Measurements from ENCODE around the gene ATG10. TPM values are rescaled to one million over a fixed set of nuclear protein-coding genes. Genes with fewer than 3 reads are reported as not detected.
"Not testable (repeated sequence)": the region's sequence is repeated elsewhere in the genome, so short reads cannot be mapped to it uniquely, and the experiment has no call there.

Gene ATG10
- total RNA-seq, 8 experiments from 2014 or later, result 4.5 to 15.9 (median 7.8) TPM

GRCh38 chr5:82109915-82110314 lies 138.1 kb downstream of the ATG10 start:
- ATAC-seq (replicated peaks in 6 of 8); in situ Hi-C loops (cut with MboI; ENCODE audit: low pct_unique_long_range_greater_than_20kb in 2 of 9, low sequenced_read_pairs in 9 of 9, unreplicated experiment in 9 of 9); H3K4me3 ChIP-seq; H3K4me1 ChIP-seq (replicated peaks in 1 of 2); H3K27ac ChIP-seq: not testable (repeated sequence)
- no CpG with 5 or more reads among the region's 2 CpGs for WGBS, 10 experiments

DNA sequence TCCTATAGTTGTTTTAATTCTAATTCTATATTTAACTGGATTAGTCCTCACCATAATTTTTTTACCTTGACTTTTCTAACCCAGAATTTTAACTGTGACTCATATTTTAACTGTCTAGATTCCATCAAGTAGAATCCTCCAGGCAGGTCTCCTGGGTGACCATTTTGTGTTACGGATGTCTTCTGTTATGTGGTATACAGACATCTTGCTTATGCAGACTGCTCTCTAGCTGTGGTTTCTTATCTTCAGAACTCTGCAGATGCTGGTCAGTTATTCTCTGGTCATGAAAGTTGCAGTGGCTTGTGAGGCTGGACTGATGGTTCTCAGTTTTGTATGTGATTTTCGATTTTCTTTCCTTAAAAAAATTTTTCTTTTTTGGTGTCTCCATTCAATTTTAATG lies 139.4 kb downstream of the ATG10 start:
- in situ Hi-C loops (cut with MboI; ENCODE audit: low pct_unique_long_range_greater_than_20kb in 2 of 9, low sequenced_read_pairs in 9 of 9, unreplicated experiment in 9 of 9), result no loop called here
- no peak overlapping the region for H3K27ac ChIP-seq
- no peak overlapping the region for H3K4me3 ChIP-seq
- WGBS, 10 experiments, result 43 to 100% (median 84%) methylated on average over 1 to 2 of the region's 2 CpGs
- peaks cover 0 to 5% of the 10 kb centered on the region in 2 donors for H3K4me1 ChIP-seq (replicated peaks in 1 of 2)
- peak in 1 of 8 experiments; percentile 52 for ATAC-seq (replicated peaks in 6 of 8)

GRCh38 chr5:82115858-82116257 lies 144.0 kb downstream of the ATG10 start:
- no peak overlapping the region for H3K27ac ChIP-seq
- WGBS, 10 experiments, result 86 to 100% (median 100%) methylated on average over 1 of the region's 1 CpG; no CpG with 5 or more reads in 2 of the 10 experiments
- in situ Hi-C loops (cut with MboI; ENCODE audit: low pct_unique_long_range_greater_than_20kb in 2 of 9, low sequenced_read_pairs in 9 of 9, unreplicated experiment in 9 of 9), result no loop called here
- H3K4me1 ChIP-seq (replicated peaks in 1 of 2), result no peaks in the 10 kb centered on the region
- ATAC-seq (replicated peaks in 6 of 8), result no peak
- no peak overlapping the region for H3K4me3 ChIP-seq

DNA sequence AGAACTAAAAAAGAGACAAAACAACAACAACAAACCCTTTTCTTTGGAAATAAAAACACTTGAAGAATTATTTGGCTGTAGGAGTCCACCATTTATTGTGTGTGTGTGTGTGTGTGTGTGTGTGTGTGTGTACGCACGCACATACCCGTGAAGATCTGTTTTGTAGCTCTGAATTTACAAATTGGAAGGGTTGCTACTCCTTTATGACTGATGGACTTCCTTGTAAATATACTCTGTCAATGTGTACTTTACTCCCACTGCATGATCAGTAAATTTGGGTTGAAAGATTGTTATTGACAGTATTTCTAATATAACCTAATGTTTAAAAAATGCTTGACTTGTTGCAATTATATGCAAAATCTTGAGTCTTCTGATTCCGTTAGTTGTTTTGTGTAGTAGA lies 148.1 kb downstream of the ATG10 start:
- ATAC-seq (replicated peaks in 6 of 8), result no peak
- in situ Hi-C loops (cut with MboI; ENCODE audit: low pct_unique_long_range_greater_than_20kb in 2 of 9, low sequenced_read_pairs in 9 of 9, unreplicated experiment in 9 of 9), result no loop called here
- Histone ChIP-seq H3K27ac (no peak overlapping the region), H3K4me3 (no peak overlapping the region), H3K4me1 (replicated peaks in 1 of 2) (no peaks in the 10 kb centered on the region)
- 89 to 100% (median 93%) methylated on average over 1 to 4 of the region's 4 CpGs; no CpG with 5 or more reads in 1 of the 10 experiments for WGBS, 10 experiments

- no peak for ATAC-seq (replicated peaks in 6 of 8)
These were observed 158.0 kb downstream of the ATG10 start for GRCh38 chr5:82129723-82130285.

GRCh38 chr5:82130602-82131001 lies 158.8 kb downstream of the ATG10 start:
- no peak for ATAC-seq (replicated peaks in 6 of 8)
- no peaks in the 10 kb centered on the region for H3K4me1 ChIP-seq (replicated peaks in 1 of 2)
- 80 to 100% (median 98%) methylated on average over 1 to 5 of the region's 6 CpGs; no CpG with 5 or more reads in 3 of the 10 experiments for WGBS, 10 experiments
- in situ Hi-C loops (cut with MboI; ENCODE audit: low pct_unique_long_range_greater_than_20kb in 2 of 9, low sequenced_read_pairs in 9 of 9, unreplicated experiment in 9 of 9), result no loop called here
- no peak overlapping the region for H3K27ac ChIP-seq
- H3K4me3 ChIP-seq, result no peak overlapping the region

More at GRCh38 chr5:82129723-82130285, 158.0 kb downstream of the ATG10 start:
- Histone ChIP-seq H3K4me3 (no peak overlapping the region), H3K4me1 (replicated peaks in 1 of 2) (no peaks in the 10 kb centered on the region), H3K27ac (no peak overlapping the region)
- in situ Hi-C loops (cut with MboI; ENCODE audit: low pct_unique_long_range_greater_than_20kb in 2 of 9, low sequenced_read_pairs in 9 of 9, unreplicated experiment in 9 of 9), result no loop called here
- 57 to 87% (median 76%) methylated on average over 1 to 9 of the region's 13 CpGs; no CpG with 5 or more reads in 6 of the 10 experiments for WGBS, 10 experiments

DNA sequence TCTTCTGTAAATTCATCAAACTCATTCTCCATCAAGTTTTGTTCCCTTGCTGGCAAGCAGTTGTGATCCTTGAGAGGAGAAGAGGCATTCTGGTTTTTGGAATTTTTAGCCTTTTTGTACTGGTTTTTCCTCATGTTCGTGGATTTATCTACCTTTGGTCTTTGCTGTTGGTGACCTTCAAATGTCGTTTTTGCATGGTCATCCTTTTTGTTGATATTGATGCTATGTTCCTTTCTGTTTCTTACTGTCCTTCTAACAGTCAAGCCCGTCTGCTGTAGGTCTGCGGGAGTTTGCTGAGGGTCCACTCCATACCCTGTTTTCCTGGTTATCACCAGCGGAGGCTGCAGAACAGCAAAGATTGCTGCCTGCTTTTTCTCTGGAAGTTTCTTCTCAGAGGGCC lies 165.4 kb downstream of the ATG10 start:
- 67 to 100% (median 81%) methylated on average over 1 to 5 of the region's 5 CpGs; no CpG with 5 or more reads in 1 of the 10 experiments for WGBS, 10 experiments

DNA sequence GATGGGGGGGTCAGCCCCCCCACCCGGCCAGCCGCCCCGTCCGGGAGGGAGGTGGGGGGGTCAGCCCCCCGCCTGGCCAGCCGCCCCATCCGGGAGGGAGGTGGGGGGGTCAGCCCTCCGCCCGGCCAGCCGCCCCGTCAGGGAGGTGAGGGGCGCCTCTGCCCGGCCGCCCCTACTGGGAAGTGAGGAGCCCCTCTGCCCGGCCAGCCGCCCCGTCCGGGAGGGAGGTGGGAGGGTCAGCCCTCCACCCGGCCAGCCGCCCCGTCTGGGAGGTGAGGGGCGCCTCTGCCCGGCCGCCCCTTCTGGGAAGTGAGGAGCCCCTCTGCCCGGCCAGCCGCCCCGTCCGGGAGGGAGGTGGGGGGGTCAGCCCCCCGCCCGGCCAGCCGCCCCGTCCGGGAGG lies 168.0 kb downstream of the ATG10 start:
- WGBS, 10 experiments, result no CpG with 5 or more reads among the region's 33 CpGs
- H3K27ac ChIP-seq; H3K4me3 ChIP-seq; in situ Hi-C loops (cut with MboI; ENCODE audit: low pct_unique_long_range_greater_than_20kb in 2 of 9, low sequenced_read_pairs in 9 of 9, unreplicated experiment in 9 of 9); ATAC-seq (replicated peaks in 6 of 8); H3K4me1 ChIP-seq (replicated peaks in 1 of 2): not testable (repeated sequence)

More for the DNA sequence above, 165.4 kb downstream of the ATG10 start:
- Histone ChIP-seq H3K4me1 (replicated peaks in 1 of 2) (no peaks in the 10 kb centered on the region), H3K4me3 (no peak overlapping the region), H3K27ac (no peak overlapping the region)
- ATAC-seq (replicated peaks in 6 of 8), result no peak
- in situ Hi-C loops (cut with MboI; ENCODE audit: low pct_unique_long_range_greater_than_20kb in 2 of 9, low sequenced_read_pairs in 9 of 9, unreplicated experiment in 9 of 9), result no loop called here

- Histone ChIP-seq H3K4me3 (no peak overlapping the region), H3K27ac (no peak overlapping the region), H3K4me1 (replicated peaks in 1 of 2) (no peaks in the 10 kb centered on the region)
- no peak for ATAC-seq (replicated peaks in 6 of 8)
- WGBS, 10 experiments, result 79 to 100% (median 94%) methylated on average over 1 to 5 of the region's 5 CpGs
- in situ Hi-C loops (cut with MboI; ENCODE audit: low pct_unique_long_range_greater_than_20kb in 2 of 9, low sequenced_read_pairs in 9 of 9, unreplicated experiment in 9 of 9), result no loop called here
These were observed 170.5 kb downstream of the ATG10 start for GRCh38 chr5:82142217-82142841.

GRCh38 chr5:82142928-82143577 lies 171.2 kb downstream of the ATG10 start:
- H3K4me1 ChIP-seq (replicated peaks in 1 of 2), result no peaks in the 10 kb centered on the region
- ATAC-seq (replicated peaks in 6 of 8), result no peak
- WGBS, 10 experiments, result 68 to 100% (median 89%) methylated on average over 1 to 6 of the region's 6 CpGs; no CpG with 5 or more reads in 2 of the 10 experiments
- H3K27ac ChIP-seq, result no peak overlapping the region
- in situ Hi-C loops (cut with MboI; ENCODE audit: low pct_unique_long_range_greater_than_20kb in 2 of 9, low sequenced_read_pairs in 9 of 9, unreplicated experiment in 9 of 9), result no loop called here
- H3K4me3 ChIP-seq, result no peak overlapping the region

GRCh38 chr5:82147860-82148573 lies 176.2 kb downstream of the ATG10 start:
- Histone ChIP-seq H3K4me1 (replicated peaks in 1 of 2) (no peaks in the 10 kb centered on the region), H3K4me3 (no peak overlapping the region), H3K27ac (no peak overlapping the region)
- in situ Hi-C loops (cut with MboI; ENCODE audit: low pct_unique_long_range_greater_than_20kb in 2 of 9, low sequenced_read_pairs in 9 of 9, unreplicated experiment in 9 of 9), result no loop called here
- peak in 2 of 8 experiments; percentile 76 to 81 for ATAC-seq (replicated peaks in 6 of 8)
- 17 to 100% (median 100%) methylated on average over 1 of the region's 1 CpG; no CpG with 5 or more reads in 3 of the 10 experiments for WGBS, 10 experiments

DNA sequence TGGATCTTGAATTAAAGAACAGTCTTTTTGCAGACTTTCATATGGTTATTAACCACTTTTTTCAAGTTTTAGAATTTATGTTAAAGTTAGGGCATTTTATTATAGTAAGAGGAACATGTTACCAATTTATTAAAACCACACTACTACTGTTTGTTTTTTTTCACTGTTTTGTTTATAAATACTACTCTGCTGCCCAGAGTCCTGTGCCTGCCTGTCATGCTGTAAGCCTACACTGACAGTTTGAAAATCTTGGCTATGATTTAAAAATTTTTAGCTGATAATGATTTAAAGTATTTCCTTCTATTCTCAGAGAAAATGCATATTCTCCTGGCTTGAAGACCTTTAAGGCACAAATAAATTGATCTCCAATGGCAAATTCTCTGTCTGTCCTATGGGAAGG lies 177.6 kb downstream of the ATG10 start:
- Histone ChIP-seq H3K4me3 (no peak overlapping the region), H3K4me1 (replicated peaks in 1 of 2) (no peaks in the 10 kb centered on the region), H3K27ac (no peak overlapping the region)
- ATAC-seq (replicated peaks in 6 of 8), result no peak
- in situ Hi-C loops (cut with MboI; ENCODE audit: low pct_unique_long_range_greater_than_20kb in 2 of 9, low sequenced_read_pairs in 9 of 9, unreplicated experiment in 9 of 9), result no loop called here

DNA sequence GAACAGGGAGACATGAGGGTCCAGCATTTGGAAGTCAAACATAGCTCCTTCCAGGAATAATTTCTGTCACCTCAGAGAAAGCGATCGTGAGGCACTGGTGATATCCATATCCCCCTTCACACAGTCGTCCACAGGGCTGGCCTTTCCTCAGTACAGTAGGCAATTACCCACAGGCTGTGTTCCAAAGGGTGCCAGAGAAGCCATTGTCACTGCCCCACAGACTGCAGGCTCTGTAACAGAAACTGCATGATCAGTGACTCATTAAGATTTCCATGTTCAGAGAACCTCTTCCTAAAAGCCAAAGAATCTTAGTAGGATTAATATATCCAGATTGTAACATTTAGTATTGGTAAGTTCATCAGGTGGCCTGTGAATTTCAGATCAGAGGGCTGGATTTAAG lies 178.7 kb downstream of the ATG10 start:
- no peak overlapping the region for H3K4me3 ChIP-seq
- ATAC-seq (replicated peaks in 6 of 8), result peak; percentile 39 to 69 (median 66)
- 0 to 90% (median 73%) methylated on average over 1 to 3 of the region's 3 CpGs; no CpG with 5 or more reads in 2 of the 10 experiments for WGBS, 10 experiments
- no peaks in the 10 kb centered on the region for H3K4me1 ChIP-seq (replicated peaks in 1 of 2)
- H3K27ac ChIP-seq, result no peak overlapping the region
- in situ Hi-C loops (cut with MboI; ENCODE audit: low pct_unique_long_range_greater_than_20kb in 2 of 9, low sequenced_read_pairs in 9 of 9, unreplicated experiment in 9 of 9), result loop anchor here in 4 of 9 experiments (25.0 kb wide), 3 partner anchors 288 to 638 kb away; no protein-coding TSS in a partner anchor

Data from motor neuron (in vitro differentiated cells).